HG03520 (cell line): Measurements from ENCODE around the gene MRPS2.
"Not testable (repeated sequence)": the region's sequence is repeated elsewhere in the genome, so short reads cannot be mapped to it uniquely, and the experiment has no call there.

ENCODE experiments used
- ATAC-seq: cut with Tn5 transposase; IDR thresholded peaks from one replicate; pipeline ENCODE4 v1.9.1; 2021; ENCODE audit warnings: mild to moderate bottlenecking, moderate library complexity; ENCODE audit not compliant: unreplicated experiment

The MRPS2 gene

DNA sequence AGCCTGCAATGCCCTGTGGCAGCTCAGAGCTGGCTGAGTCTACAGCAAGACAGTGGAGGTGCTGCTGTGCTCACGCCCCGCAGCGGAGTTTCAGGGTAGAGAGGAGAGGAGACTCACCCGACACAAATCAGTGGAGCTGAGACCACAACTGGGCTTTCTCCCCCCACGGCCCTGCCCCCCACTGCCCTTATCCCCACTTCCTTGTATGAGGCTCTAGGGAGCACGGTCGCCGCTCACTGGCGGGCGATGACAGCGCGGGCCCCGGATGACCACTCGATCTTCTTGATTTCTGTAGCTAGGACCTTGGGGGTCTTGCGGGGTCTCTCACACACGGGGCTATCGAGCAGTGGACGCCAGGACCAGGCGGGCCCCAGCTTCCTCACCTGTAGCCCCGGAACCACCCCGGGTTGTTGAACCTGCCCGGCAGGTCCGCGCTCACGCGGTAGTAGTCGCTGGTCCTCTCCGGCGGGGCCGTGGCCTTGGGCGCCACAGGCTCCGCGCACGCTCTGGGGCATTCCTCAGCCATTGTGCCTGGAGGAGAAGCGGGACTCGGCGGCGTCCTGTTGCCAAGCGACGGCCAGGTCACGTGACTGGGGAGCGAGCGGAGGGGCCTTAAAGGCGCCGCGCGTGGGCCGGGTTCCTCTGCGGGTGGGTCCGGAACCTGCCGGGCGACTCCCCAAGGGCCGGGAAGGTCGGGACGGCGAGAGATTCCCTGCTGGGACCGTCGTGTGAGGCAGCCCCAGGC lies 984 bp upstream of the MRPS2 start:
- ATAC-seq, result no peak

DNA sequence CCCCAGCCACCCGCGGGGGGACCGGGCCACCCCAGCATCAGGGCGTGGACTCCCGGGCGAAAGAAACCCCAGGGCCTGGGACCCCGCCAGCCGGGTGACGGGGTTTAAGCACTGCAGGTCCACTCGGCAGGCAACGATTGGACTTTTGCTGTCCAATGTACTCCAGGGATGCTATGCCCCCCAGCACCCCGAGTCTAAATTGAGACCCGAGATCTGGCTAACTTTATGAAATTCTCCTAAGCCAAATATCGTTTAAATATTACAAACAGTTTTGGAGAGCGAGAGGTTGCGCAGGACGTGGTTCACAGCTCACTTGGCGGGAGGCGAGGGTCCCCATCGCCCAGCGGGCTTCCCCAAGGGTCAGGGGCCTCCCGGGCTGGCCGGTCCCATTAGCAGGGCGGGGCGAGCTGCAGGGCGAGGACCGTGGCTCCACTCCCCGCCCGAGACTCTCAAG lies 384 bp upstream of the MRPS2 start:
- no peak for ATAC-seq

DNA sequence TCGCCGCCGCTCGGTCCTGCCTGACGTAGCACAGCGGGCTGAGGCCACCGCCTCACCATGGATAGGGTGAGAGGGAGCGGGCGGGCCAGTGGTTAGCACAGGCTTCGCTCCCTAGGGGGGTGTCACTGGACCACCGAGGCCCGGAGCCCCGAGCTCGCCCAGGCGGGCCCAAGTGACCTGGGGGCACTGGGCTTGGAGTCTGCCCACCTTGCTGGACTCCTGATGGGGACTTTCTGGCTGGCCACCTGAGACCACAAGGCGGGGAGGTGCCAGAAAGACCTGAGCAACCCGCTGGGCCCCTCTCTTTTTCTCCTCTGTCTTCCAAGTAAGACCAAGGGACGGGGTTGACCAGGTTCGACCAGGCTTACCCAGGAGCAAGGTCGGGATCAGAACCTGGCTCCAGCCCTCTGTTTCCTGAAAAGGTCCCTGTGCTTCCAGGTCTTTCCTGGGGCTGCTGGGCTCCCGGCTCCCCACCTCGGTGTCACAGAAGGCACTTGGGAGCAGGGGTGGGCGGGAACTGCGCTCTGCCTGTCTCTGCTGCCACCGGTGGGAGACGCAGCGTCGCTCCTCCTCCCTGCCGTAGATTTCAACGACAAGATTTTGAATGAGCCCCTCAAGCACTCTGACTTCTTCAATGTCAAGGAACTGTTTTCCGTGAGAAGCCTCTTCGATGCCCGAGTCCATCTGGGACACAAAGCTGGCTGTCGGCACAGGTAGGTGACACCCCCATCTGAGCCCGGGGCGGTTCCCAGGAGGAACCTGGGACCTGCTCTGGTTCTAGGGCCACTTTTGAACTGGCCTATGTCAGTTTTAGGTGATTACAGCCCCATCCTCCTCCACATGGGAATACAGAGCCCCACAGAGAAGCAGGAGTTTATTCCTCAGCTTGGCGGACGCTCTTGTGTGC lies 1.0 kb downstream of the MRPS2 start:
- ATAC-seq, result no peak

DNA sequence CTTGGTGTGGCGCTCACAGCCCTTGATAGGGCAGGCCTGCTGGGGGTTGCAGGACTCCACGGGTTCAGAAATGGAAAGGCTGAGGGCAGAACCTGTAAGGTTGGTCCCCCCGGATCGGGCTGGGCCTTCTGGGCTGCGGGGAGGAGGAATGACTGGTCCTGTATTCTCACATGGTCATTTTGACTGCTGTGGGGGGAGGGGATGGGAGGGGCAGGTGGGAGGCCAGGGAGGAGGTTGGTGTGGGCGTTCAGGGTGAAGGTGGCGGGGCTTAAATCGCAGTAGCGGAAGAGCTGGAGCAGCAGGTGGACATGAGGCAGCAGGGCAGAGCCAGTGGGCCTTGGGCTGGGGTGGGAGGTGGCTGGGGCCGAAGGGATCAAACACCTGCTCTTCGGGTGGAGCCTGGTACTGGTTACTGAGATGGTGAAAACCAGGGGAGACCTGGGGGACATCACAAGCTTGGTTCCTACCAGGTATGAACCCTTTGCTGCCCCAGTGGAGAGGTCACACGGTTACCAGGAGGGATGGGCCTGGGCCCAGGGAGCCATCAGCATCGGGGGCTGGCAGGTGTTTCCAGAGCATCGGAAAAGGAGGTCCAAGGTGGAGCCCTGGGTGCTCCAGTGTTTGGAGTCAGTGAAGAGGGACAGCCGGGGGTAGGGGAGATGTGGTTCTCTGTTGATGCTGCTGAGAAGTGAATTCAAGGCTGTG lies 1.8 kb downstream of the MRPS2 start:
- no peak for ATAC-seq

DNA sequence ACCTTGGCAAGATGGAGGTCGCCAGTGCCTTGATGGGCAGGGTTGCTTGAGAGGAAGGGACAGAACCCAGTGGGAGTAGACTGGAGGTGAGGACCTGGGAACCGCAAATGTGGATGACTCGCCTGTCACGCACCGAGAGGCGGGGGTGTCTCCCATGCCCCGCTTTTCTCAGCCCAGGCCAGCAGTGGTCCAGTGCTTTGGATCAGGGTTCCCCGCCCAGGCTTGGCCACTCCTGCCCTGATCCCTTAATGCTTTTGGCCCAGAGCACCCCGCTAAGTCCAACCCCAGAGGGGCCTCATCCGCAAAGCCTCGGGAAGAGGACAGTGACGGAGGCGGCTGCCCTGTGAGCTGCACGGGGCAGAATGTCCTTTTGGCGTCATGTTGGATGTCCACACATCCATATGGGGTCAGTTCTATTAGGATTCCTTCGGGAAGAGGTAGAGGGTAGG lies 2.4 kb downstream of the MRPS2 start:
- no peak for ATAC-seq

DNA sequence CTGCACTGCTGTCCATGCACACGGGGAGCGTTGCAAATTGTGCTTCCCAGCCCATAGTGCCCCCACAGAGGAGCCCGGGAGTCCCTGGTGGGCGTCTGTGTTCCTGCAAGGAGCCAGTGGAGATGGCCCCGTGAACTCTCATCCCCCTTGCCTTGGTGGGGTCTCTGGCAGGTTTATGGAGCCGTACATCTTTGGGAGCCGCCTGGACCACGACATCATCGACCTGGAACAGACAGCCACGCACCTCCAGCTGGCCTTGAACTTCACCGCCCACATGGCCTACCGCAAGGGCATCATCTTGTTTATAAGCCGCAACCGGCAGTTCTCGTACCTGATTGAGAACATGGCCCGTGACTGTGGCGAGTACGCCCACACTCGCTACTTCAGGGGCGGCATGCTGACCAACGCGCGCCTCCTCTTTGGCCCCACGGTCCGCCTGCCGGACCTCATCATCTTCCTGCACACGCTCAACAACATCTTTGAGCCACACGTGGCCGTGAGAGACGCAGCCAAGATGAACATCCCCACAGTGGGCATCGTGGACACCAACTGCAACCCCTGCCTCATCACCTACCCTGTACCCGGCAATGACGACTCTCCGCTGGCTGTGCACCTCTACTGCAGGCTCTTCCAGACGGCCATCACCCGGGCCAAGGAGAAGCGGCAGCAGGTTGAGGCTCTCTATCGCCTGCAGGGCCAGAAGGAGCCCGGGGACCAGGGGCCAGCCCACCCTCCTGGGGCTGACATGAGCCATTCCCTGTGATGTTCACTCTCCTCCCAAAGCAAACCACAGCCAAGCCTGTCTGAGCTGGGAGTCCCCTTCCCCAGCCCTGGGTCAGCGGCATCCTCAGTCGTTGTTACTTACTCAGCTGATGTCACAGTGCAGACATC lies 3.1 kb downstream of the MRPS2 start:
- no peak for ATAC-seq

DNA sequence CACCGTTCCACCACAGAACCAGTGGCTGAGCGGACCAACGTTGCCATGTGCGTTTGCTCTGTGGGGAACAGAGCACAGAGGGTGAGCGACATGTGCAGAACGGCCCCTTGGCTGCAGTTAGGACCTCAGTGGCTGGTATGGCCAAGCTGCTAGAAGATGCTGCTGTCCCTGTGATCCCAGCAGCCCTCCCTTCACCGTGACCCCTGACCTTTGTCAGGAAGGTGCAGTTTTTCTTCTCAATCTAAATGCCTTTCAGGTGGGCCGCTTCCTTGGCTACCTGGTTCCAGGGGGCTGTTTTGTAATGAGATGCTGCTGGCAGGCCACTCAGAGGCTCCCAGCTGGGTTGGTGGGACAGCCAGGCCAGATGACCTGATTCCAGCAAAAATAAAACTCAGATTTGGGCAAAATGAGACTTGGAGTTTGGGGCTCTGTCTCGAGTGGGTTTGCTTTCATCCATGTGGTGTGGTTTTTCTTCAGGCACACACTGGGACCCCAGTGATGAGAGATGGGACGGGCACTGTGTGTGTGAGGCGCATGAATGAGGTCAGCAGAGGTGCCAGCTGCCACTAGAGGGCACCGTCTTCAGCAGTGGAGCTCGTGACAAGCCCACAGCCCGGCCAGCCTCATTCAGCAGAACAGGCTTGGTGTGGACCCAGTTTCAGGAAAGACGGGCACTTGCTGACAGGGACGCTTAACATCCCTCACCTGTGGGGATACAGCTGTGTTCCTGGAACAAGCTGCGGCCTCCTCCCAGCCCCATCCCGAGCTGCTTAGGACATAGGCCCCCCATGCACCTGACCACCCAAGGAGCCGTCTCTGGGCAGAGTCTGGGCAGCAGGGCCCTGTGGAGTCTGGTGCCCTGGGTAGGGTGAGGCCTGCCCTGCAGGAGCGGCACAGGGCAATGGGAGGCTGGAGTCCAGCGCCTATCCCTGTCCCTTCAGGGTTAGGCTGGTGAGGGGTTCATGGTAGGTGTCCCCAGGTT lies 4.1 kb downstream of the MRPS2 start:
- ATAC-seq, result no peak

DNA sequence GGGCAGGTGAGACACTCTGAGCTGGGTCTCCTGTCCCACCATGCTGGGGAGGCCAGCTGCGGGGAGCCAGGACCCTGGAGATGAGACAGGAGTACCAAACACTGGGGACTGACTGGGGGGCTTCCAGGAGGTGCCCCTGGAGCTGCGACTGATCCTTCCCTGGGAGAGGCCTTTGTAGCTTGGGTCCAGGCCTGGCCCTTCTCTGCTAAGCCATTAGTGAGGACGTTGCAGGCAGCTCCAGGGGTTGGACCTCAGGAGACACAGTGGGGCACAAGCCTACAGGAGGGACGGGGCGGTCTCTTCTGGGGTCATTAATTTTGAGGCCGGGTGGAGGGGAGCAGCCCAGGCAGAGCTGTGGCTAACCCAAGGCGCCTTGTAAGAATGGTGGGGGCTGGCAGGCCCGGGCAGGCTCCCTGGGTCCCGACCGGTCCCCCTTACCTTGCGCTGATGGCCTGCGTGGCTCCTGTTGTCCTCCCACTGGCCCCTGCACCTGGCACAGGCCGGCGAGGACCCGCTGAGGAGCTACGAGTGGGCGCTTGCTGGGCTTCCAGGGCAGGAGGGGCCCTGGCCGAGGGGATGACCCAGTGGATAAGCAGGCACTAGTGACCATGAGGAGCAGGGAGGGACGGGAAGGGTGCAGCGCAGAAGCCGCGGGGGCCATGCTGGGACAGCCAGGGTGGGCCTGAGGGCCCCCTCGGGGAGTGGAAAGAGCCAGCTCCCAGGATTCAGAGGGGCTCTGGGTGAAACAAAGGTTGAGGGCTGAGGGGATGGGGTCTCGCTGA lies 5.1 kb downstream of the MRPS2 start:
- no peak for ATAC-seq

DNA sequence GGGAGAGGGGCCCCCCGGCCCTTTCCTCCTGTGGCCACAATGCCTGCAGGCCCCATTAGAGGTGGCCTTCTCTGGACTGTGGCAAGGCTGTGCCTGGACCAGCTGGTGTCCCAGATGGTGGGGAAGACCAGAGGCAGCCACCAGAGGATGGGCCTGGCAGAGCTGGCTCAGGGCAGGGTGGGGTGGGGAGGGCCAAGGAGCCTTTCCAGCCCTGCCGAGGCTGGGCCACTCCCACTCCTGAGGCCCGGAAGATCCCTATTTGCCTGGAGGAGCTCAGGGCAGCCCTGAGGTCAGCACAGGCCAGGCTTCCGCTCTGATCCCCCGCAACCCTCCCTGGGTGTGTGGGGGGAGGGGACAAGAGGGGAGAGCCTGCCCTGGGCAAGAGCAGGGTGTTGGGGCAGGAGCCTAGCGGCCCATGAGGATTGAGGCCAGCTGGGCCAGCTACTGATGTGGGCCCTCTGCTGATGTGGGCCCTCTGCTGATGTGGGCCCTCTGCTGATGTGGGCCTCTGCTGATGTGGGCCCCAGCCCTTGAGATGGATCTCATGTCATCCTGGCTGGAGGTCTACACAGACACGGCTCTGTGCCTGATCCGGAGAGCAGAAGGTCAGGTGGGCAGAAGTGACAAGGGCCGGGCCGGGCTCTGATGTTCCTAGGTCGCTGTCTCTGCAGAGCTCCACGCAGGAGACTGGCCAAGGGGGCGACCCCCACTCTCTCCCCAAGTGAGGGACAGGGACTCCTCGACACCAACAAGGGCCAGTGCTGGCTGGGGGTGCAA lies 6.0 kb downstream of the MRPS2 start:
- ATAC-seq, result no peak

DNA sequence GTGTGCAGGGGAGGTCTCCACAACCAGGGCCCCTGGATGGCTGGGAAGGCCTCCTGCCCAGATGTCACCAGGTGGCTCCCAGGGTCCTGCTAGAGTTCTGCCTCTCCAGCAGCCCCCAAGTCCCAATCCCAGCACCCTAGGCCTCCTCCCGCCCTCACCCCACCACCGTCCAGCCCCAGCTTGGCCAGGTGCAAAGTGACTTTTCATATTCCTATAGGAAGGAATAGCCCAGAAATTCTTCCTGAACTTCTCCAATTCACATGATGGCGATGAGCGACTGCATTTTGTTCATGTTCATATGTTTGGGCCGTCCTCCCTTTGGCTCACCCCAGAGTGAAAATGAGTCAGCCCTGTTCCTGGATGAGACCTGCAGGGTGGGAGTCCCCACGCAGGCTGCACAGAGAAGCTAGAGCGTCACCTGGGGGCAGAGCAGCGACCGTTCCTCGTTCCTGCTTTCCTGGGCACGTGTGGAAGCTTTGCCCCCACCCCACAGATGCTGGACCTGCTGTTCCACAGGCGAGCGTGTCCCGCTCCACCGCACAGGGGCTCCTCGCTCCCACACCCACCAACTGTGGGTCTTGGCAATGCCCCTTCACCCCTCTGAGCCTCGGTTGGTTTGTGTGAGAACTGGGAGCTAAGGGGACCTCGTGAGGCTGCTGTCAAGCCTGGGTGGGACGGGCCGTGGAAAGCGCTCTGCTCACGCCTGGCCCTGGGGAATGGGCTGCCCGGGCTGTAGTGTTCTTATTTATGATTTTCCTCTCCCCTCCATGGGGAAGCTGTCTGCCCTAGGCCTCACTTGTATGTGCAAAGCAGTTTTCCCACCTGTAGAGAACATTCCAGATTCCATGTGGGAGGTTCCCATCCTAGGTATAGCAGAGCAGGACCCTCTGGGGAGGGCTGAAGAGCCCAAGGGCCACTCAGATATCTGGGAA lies 6.9 kb downstream of the MRPS2 start:
- ATAC-seq, result no peak

DNA sequence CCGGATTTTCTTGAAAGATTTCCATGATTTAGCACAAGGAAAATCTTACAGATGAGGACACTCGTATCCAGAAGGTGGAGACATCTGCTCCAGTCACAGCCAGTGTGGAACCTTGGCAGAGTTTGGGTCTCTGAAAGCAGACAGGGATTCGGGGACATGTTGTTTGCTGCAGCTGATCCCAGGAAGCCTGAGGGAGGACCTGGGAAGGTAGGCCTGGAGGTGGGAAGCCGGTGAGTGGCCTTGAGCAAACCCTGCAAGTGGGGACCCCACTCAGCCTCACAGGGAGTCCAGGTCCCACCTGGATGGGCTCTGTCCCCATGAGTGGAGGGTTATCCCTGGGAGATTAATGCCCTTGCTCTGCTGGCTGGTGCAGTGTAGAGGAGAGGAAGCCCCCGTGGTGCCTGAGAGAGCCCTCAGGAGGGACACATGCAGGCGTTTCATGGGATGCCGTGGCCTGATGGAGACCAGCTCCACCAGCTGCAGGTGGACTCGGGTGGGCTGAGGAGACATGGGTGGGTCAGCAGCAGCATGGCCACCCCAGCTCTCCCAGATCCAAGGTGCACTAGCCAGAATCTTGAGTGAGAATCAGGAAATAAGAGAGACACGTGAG lies 7.8 kb downstream of the MRPS2 start:
- ATAC-seq, result no peak

DNA sequence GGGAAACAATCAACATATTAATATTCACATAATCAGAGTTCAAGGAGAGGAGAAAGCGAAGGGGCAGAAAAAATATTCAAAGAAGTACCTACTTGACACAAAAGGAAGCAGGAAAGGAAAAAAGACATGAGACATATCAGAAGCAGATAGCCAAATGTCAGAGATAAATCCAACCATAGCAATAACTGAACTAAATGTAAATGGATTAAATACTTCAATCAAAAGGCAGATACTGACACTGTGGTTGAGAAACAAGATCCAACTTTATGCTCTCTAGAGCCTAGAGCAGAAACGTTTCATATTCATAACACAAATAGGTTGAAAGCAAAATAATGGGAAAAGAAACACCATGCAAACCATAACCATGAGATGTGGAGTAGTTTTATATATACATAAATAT lies 9.0 kb downstream of the MRPS2 start:
- ATAC-seq, result no peak

DNA sequence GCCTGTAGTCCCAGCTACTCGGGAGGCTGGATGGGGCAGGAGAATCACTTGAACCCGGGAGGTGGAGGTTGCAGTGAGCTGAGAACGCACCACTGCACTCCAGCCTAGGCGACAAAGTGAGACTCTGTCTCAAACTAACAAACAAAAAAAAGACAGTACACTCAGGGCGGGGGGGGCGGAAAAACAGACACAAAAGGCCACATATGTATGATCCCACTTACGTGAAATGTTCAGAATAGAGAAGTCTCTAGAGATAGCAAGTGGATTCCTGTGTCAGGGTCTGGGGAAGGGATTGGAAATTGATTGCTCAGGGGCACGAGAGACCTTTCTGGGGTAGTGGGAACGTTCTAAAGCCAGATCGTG lies 11.7 kb downstream of the MRPS2 start:
- ATAC-seq, result no peak

DNA sequence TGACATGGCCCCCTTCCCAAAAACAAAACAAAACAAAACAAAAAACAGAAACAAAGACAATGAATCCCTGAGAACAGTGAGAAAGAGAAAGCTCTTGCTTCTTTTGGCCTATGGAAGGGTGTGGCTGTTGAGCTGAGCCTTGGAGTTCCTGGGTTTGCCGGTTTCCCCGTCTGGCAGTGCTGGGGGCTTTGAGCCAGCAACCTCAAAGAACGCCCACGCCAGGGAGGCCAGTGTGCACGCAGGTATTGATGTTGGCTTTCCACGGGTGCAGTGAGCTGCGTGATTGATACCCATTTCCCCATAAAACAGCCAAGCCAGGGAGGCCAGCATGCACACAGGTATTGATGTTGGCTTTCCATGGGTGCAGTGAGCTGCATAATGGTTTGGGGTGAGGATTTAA lies 12.4 kb downstream of the MRPS2 start:
- no peak for ATAC-seq

DNA sequence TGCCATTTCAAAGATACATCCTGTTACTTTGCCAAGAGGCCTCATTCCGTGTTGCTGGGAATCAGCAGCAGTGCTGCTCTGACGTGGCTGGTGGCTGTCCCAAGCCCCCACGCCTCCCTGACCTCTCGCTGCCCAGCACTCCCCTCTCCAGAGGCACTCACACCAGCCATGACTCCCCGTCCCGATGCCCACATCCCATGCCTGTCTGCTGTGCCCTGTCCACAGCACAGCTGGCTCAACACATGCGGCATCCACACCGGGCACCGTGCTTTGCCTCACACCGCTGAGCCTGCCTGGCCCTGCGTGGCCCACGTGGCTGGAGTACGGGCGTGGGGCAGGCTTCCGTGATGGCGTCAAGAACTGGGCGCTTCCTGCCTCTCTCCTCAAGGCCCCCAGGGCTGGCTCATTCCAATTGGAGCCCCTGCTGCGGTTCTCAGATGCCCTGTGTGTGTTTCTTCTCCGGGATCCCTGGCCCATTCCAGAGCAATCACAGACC lies 12.9 kb downstream of the MRPS2 start:
- ATAC-seq, result no peak

DNA sequence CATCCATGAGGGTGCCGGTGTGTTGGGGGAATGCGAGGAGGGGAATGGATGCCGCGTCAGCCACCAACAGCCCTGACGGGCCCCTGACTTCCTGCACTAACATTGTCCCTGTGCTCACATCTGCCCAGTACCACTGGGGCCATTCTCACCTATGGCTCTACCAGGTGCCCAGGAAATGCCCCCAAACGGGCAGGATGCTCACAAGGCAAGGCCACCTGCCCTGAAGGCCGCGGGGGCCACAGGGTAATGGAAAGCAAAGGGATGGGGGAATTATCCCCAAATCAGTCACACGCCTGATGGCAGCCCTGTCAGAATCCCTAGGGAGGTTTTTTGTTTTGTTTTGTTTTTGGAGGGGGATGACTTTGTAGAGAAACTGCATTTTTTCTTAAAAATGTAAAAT lies 13.4 kb downstream of the MRPS2 start:
- ATAC-seq, result not testable (repeated sequence)
